Measurements from ENCODE around the gene FAM90A26.
"Not testable (repeated sequence)": the region's sequence is repeated elsewhere in the genome, so short reads cannot be mapped to it uniquely, and the experiment has no call there.

DNA sequence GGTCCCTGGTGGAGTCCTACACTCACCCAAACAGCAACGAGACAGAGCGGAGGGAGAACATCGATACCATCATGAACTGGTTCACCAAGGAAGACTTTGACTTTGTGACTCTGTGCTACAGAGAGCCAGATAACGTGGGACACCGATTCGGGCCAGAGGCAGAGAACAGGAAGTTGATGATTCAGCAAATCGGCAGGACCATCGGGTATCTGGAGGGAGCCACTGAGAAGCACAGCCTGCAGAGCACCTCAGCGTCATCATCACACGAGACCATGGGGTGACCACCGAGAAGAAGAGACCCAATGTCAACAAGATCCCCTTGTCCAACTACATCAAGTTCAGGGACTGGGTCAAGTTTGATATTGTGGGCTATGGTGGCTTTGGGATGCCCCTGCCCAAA is 29.2 kb upstream of the FAM90A26 start:
- TF ChIP-seq, protein P1, sequence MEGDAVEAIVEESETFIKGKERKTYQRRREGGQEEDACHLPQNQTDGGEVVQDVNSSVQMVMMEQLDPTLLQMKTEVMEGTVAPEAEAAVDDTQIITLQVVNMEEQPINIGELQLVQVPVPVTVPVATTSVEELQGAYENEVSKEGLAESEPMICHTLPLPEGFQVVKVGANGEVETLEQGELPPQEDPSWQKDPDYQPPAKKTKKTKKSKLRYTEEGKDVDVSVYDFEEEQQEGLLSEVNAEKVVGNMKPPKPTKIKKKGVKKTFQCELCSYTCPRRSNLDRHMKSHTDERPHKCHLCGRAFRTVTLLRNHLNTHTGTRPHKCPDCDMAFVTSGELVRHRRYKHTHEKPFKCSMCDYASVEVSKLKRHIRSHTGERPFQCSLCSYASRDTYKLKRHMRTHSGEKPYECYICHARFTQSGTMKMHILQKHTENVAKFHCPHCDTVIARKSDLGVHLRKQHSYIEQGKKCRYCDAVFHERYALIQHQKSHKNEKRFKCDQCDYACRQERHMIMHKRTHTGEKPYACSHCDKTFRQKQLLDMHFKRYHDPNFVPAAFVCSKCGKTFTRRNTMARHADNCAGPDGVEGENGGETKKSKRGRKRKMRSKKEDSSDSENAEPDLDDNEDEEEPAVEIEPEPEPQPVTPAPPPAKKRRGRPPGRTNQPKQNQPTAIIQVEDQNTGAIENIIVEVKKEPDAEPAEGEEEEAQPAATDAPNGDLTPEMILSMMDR (IDR thresholded peaks at IDR 0.05), result not testable (repeated sequence)
- TF ChIP-seq POLR2A (IDR thresholded peaks at IDR 0.05), result not testable (repeated sequence)

All from transverse colon (tissue), 3 donors.